ENCODE data around the gene CDKN2AIPNL.

GRCh38 chr5:134445856-134446818 lies 34.5 kb upstream of the CDKN2AIPNL start:
- TF ChIP-seq CTCF (IDR thresholded peaks at IDR 0.05), result no peak
- TF ChIP-seq POLR2A (IDR thresholded peaks at IDR 0.05), result no peak
- no peak for TF ChIP-seq EP300 (IDR thresholded peaks at IDR 0.05; ENCODE audit: low read depth)
